Measurements from ENCODE around the gene NT5M.

NT5M gene

GRCh38 chr17:17388657-17389496 lies 85.7 kb downstream of the NT5M start:
- DNase-seq (ENCODE audit: low spot score) = no peak
- no peak overlapping the region for H3K27ac ChIP-seq
- no peak overlapping the region for H3K4me3 ChIP-seq
- TF ChIP-seq, protein P1, sequence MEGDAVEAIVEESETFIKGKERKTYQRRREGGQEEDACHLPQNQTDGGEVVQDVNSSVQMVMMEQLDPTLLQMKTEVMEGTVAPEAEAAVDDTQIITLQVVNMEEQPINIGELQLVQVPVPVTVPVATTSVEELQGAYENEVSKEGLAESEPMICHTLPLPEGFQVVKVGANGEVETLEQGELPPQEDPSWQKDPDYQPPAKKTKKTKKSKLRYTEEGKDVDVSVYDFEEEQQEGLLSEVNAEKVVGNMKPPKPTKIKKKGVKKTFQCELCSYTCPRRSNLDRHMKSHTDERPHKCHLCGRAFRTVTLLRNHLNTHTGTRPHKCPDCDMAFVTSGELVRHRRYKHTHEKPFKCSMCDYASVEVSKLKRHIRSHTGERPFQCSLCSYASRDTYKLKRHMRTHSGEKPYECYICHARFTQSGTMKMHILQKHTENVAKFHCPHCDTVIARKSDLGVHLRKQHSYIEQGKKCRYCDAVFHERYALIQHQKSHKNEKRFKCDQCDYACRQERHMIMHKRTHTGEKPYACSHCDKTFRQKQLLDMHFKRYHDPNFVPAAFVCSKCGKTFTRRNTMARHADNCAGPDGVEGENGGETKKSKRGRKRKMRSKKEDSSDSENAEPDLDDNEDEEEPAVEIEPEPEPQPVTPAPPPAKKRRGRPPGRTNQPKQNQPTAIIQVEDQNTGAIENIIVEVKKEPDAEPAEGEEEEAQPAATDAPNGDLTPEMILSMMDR (IDR thresholded peaks at IDR 0.05) = no peak

GRCh38 chr17:17391668-17392370 lies 88.6 kb downstream of the NT5M start:
- TF ChIP-seq, protein P1 (IDR thresholded peaks at IDR 0.05) = no peak
- no peak for DNase-seq (ENCODE audit: low spot score)
- Histone ChIP-seq H3K27ac (no peak overlapping the region), H3K4me3 (no peak overlapping the region)

- Histone ChIP-seq H3K4me3 (no peak overlapping the region), H3K27ac (no peak overlapping the region)
- DNase-seq (ENCODE audit: low spot score) = no peak
- TF ChIP-seq, protein P1 (IDR thresholded peaks at IDR 0.05) = no peak
Measured at GRCh38 chr17:17393976-17394375, 90.8 kb downstream of the NT5M start.

GRCh38 chr17:17394494-17394893 lies 91.3 kb downstream of the NT5M start:
- Histone ChIP-seq H3K27ac (no peak overlapping the region), H3K4me3 (no peak overlapping the region)
- TF ChIP-seq, protein P1 (IDR thresholded peaks at IDR 0.05) = no peak
- DNase-seq (ENCODE audit: low spot score) = no peak

DNA sequence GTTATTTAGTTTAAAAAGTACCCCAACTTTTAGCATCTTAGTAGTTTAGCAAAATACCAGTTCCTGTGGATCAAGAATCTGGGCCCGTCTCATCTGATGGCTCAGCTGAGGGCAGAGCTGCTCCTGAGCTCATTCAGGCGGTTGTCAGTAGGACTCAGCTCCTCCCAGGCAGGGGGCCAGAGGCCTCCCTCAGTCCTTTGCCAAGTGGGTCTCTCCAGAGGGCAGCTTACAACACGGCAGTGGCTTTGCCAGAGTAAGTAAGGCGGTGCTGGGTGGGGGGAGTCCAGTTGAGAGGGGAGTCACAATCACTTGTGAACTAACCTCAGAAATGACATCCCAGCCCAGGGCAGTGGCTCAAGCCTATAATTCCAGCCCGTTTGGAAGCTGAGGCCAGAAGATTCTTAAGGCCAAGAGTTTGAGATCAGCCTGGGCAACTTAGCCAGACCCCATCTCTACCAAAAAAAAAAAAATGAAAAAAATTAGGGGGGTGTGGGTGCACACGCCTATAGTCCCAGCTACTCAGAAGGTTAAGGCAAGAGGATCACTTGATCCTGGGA lies 92.2 kb downstream of the NT5M start:
- DNase-seq (ENCODE audit: low spot score) = no peak
- H3K27ac ChIP-seq = no peak overlapping the region

DNA sequence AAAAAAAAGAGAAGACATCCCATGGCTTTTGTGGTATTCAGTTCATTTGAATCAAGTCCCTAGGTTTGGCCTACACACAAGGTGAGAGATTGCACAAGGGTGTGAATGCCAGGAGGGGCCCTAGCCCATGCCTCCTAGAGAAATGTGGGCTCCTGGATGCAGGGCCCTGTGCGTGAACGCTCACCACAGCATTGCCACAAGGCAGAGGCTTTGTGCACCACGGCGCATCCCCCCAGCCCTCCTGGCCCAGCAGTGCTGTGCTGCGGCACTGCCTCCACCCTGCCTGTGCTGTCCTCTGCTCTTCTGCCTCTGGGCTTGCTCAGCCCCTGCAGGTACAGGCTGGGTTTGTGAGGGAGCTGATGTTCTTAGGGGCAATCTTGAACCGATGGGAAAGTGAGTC lies 92.7 kb downstream of the NT5M start:
- Histone ChIP-seq H3K4me3 (no peak overlapping the region), H3K27ac (no peak overlapping the region)
- TF ChIP-seq, protein P1 (IDR thresholded peaks at IDR 0.05) = no peak
- no peak for DNase-seq (ENCODE audit: low spot score)

More for the DNA sequence above, 92.2 kb downstream of the NT5M start:
- no peak overlapping the region for H3K4me3 ChIP-seq
- TF ChIP-seq, protein P1 (IDR thresholded peaks at IDR 0.05) = no peak

Data from coronary artery (tissue), 2 donors.